ENCODE measurements around the gene WNT3A.
A peak's percentile ranks its signal among the peaks of the same experiment; 100 is the strongest.

The WNT3A gene

GRCh38 chr1:228070173-228070572 is 63.4 kb downstream of the WNT3A start:
- DNase-seq (ENCODE audit: low read depth): no peak

DNA sequence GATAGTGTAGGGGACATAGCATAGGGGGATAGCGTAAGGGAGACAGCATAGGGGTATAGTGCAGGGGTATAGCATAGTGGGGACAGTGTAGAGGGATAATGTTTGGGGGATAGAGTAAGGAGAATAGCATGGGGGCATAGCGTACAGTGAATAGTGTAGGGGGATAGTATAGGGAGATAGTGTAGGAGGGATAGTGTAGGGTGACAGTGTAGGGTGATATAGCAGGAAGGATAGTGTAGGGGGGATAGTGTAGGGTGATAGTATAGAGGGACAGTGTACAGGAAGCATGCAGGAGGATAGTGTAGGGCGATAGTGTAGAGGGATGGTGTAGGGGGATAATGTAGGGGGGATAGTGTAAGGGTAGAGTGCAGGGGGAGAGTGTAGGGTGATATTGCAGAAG is 64.1 kb downstream of the WNT3A start:
- no peak for DNase-seq (ENCODE audit: low read depth)

DNA sequence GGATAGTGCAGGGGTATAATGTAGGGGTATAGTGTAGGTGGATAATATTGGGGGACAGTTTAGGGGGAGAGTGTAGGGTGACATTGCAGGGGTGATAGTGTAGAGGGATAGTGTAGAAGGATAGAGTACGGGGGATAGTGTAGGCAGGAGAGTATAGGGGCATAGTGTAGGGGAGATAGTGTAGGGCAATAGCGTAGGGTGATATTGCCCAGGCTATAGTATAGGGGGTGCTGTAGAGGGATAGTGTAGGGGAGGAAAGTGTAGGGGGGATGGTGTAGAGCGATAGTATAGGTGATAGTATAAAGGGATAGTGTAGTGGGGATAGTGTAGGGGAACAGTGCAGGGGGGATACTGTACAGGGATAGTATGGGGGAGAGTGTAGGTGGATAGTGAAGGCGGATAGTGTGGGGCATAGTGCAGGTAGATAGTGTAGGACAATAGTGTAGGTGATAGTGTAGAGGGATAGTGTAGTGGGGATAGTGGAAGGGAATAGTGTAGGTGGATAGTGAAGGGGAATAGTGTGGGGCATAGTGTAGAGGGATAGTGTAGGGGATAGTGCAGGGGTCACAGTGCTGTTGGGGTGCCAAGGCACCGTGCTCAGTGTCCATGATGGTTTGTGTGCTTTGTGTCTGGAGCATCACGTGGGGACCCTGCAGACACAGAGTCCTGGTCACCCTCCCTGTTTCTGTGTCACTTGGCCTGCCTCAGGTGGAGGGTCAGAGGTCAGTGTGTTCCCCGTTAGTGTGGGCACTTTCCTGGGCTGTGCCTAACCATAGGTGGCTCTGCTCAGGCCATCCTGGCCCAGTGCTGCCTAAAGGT is 65.2 kb downstream of the WNT3A start:
- DNase-seq (ENCODE audit: low read depth): no peak

DNA sequence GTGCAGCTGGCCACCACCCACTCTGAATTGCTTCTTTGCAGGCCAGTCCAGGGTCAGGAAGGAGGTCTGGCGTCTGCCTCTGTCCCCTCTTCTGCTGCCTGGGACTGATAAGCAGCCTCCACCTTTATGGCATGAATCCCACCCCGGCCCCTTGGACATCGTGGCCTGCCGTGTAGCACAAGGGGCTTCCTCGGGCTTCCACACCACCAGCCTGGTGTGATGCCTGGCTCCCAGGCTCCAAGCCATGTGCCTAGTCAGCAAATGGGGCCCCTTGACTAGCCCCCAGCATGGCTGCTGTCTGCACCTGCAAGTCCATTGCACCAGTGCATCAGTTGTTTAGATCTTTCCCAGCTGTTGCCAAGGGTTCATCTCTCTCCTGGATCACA is 65.9 kb downstream of the WNT3A start:
- DNase-seq (ENCODE audit: low read depth): no peak

DNA sequence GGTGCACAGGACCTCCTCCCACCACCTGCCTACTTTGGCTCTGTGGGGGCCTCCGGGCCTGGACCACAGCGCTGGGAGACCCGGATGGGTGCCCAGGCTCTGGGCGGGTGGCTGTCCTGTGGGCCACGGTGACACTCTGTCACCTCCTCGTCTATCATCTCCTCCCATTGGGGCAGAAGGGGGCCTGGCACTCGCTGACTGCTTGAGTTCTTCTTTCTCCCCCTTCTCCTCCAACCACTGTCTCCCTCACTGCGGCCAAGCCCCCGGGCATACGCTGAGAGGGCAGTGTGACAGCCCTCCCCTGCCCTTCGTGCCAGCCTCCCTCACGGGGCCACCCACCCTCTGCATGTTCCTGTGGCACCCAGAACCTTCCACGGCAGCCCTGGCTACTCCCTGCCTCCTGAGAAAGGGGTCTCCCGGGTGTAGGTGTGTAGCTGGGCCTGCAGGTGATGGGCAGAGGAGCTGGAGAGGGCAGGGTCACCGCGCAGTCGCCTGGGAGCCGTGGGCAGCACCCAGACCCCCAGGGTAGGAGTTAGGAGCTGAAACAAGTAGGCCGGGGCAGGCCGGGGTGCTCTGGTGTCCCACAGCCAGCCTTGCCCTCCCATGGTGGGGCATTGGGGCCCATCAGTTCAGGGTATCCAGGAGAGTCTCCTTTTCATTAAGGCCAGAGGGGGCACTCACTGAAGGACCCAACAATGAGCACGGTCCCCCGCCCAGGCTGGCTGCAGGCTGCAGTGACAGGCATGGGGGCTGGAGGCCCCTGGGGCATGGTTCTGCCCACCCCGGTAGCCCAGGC is 66.5 kb downstream of the WNT3A start:
- DNase-seq (ENCODE audit: low read depth): no peak

- no peak for DNase-seq (ENCODE audit: low read depth)
Measured at GRCh38 chr1:228073857-228074545, 67.2 kb downstream of the WNT3A start.

DNA sequence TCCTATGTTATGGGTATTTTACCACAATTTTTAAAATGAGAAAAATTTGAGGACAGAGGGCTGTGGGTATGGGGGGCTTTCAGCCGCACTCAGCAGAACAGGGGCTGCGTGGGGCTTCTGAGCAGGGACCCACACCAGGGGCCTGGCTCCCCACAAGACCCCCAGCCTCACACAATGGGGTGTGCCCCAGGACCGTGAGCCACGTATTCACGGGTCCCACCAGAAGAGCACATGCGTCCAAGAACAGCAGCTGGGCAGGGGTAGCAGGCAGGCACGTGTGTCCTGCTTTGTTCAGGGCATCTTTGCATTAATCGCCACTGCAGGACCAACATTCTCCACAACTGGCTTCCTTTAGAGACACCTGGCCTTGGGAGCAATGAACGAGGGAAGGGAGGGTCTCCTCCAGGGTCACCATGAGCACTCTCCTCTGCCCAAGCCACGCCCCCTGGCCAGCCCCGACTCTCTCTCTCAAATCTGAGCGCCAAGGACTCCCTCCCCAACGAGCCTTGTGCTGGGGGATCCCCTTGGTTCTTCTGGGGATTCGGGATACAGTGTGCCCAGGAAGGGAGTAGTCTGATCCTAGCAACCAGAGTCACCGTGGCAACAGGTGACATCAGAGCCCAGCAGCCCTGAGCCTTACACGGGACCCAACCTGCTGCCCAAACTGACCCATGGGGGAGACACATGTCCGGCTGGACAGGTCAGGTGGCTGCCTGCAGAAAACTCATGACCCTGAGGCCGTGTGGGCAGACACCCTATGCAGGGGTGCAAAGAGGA is 68.3 kb downstream of the WNT3A start:
- no peak for DNase-seq (ENCODE audit: low read depth)

DNA sequence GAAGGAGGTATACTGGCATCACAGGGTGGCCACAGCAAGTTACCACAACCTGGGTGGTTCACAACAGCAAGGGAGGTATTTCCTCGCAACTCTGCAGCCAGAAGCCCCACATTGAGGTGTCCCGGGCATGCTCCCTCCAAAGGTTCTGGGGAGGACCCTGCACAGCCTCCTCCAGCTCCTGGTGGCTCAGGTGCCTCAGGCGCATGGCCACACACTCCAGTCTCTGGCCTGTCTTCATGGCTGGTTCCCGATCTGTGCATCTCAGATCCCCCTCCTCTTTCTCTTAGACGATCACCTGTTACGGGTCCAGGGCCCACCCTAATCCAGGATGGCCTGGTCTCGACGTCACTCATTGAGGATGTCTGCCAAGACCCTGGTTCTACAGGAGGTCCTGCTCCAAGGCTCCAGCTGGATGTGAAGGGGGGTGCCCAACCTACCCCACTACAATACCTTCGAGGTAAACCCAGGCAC is 69.0 kb downstream of the WNT3A start:
- no peak for DNase-seq (ENCODE audit: low read depth)

GRCh38 chr1:228076796-228077430 is 70.1 kb downstream of the WNT3A start:
- DNase-seq (ENCODE audit: low read depth): no peak

DNA sequence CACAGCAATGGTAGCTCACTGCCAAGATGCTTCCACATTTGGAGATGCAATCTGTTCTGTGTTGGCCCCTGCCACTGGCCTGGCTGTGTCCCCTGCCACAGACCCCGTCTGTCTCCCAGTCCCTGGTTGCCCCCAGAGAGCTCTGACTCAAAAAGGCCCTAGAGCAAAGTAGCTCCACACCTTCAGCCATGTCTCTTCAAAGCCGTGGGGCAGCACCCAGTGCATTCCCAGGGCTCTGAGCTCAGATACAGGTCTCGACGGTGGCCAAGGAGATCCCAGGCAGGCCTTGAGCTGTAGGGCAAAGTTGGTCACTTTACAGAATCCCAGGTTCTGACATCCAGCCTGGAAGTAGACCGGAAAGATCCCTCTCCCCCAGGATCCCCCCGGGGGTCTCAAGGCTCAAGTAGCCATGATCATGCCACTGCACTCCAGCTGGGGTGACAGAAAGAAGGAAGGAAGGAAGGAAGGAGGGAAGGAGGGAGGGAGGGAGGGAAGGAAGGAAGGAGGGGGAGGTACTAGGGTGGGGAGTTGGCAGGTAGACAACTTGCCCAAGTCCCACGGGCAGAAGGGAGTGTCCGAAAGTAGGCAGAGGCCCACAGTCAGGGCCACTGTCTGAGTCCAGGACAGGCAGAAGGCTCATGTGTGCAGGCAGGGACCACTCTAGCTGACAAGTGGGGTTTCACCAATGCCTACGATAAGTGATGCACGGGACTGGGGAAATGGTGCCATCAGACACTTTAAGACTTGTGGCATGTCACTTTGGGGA is 71.0 kb downstream of the WNT3A start:
- DNase-seq (ENCODE audit: low read depth): no peak

DNA sequence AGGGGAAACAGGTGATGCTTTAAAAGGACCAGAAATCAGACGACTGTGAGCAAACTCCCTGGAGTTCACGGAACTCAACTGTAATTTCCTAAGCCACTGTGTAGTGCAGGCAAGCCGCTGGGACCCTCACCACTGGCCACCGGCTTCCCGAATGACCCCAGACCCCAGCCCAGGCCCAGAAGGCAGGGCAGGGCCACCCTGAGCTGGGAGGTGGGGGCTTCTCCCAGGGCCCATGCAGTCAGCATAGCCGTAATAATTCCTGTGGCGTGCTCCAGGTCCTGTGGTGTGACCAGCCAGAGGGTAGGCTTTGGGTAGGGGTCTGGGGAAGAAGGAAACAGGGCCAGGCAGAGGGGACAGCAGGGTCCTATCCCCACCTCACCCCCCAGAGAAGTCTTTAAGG is 72.2 kb downstream of the WNT3A start:
- DNase-seq (ENCODE audit: low read depth): no peak

- DNase-seq (ENCODE audit: low read depth): no peak
Measured at GRCh38 chr1:228079601-228080263, 72.9 kb downstream of the WNT3A start.

DNA sequence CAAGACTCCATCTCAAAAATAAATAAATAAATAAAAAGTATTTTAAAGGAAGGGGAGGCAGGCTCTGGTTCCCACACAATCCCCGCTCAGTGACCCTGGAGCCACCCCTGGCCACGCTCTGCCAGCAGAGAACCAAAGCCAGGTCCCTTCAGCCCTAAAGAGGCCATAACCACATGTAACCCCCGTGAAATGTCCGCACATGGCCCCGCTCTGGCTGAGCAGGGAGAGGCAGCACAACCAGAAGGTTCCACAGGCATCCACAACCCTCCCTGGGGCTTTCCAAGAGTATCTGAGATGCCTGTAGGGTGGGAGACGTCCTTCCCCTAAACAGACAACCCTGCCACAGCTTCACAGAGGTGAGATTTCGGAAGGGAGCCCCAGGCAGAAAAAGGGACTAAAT is 74.3 kb downstream of the WNT3A start:
- no peak for DNase-seq (ENCODE audit: low read depth)

- DNase-seq (ENCODE audit: low read depth): no peak
Measured at GRCh38 chr1:228081578-228082213, 74.9 kb downstream of the WNT3A start.

DNA sequence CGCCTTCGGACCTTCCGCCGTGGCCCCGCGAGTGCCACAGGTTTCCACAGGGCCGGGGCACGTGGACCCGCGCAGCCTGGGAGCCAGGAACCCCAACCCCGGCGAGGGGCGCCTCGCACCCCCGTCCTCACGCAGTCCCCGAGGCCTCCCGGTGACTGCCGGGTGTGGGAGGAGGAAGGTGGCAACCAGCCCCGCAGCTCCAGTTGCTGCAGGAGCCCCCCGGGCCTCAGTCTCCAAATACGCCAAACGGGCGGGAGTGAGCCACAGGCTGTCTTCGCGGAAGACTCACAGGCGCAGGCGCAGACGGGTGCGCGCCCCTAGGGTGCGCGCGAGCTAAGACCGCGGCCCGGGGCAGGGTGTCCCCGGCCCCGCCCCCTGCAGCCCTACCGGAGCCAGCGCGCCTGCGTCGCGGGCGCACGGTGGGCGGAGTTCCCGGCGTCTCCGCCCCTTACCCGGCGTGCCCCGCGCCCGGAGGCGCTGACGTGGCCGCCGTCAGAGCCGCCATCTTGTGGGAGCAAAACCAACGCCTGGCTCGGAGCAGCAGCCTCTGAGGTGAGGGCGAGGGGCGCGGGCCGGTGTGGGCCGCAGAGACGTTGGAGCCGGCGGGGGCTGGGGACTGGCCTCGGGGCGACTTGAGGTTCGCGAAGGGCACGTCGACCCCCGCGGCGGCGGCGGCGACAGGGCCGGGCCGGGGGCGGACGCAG is 75.6 kb downstream of the WNT3A start, which contains the start of gene ARF1:
TSS of gene ARF1 (plus strand) at position 495 of the 704 bp plus-strand sequence. CDS start 14,407 bp downstream, outside the sequence.
- DNase-seq (ENCODE audit: low read depth): peak; percentile 85

- no peak for DNase-seq (ENCODE audit: low read depth)
Measured at GRCh38 chr1:228082918-228083870, 76.4 kb downstream of the WNT3A start.

DNA sequence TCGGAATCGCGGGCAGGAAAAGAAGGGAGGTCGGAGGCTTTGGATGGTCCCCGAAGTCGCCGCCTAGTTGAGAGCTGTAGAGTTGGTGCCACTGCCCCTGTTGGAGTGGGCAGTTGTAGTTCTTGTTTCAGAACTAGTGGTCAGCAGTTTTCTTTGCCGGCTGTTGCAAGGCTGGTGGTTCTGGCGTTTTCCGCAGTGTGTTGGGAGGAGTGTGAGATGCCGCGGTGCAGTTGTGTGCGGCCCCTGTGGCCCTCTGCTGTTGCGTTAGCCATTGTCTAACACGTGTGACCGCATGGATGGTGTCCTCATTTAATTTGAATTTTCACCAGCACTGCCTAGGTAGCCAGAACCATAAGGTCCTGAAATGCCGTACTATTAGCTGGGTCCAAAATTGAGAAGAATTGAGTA is 77.1 kb downstream of the WNT3A start:
- DNase-seq (ENCODE audit: low read depth): no peak

- peak; percentile 68 for DNase-seq (ENCODE audit: low read depth)
Measured at GRCh38 chr1:228084325-228084724, 77.5 kb downstream of the WNT3A start.

All from stromal cell of bone marrow (primary cell).